Liver (tissue), 2 donors: ENCODE measurements around the gene PRR36.

Source experiments
- TF ChIP-seq, protein P1 (sequence below): IDR thresholded peaks from 2 replicates; pipeline ENCODE4 v1.6.1; 2016; ENCODE audit warnings: antibody characterized with exemption, mild to moderate bottlenecking
- TF ChIP-seq, protein P2 (sequence below): fragments of 150-350 bp; IDR thresholded peaks from 2 replicates; pipeline ENCODE4 v1.5.1; 2017; ENCODE audit warnings: improper control_type of control experiment, low read depth, low read length; ENCODE audit not compliant: missing input control
- TF ChIP-seq, protein P3 (sequence below): IDR thresholded peaks from 2 replicates; pipeline ENCODE4 v1.6.1; 2016; ENCODE audit warnings: antibody characterized with exemption
- donor health status: healthy.

- TF ChIP-seq, protein P1, sequence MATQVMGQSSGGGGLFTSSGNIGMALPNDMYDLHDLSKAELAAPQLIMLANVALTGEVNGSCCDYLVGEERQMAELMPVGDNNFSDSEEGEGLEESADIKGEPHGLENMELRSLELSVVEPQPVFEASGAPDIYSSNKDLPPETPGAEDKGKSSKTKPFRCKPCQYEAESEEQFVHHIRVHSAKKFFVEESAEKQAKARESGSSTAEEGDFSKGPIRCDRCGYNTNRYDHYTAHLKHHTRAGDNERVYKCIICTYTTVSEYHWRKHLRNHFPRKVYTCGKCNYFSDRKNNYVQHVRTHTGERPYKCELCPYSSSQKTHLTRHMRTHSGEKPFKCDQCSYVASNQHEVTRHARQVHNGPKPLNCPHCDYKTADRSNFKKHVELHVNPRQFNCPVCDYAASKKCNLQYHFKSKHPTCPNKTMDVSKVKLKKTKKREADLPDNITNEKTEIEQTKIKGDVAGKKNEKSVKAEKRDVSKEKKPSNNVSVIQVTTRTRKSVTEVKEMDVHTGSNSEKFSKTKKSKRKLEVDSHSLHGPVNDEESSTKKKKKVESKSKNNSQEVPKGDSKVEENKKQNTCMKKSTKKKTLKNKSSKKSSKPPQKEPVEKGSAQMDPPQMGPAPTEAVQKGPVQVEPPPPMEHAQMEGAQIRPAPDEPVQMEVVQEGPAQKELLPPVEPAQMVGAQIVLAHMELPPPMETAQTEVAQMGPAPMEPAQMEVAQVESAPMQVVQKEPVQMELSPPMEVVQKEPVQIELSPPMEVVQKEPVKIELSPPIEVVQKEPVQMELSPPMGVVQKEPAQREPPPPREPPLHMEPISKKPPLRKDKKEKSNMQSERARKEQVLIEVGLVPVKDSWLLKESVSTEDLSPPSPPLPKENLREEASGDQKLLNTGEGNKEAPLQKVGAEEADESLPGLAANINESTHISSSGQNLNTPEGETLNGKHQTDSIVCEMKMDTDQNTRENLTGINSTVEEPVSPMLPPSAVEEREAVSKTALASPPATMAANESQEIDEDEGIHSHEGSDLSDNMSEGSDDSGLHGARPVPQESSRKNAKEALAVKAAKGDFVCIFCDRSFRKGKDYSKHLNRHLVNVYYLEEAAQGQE = no peak
- TF ChIP-seq, protein P2, sequence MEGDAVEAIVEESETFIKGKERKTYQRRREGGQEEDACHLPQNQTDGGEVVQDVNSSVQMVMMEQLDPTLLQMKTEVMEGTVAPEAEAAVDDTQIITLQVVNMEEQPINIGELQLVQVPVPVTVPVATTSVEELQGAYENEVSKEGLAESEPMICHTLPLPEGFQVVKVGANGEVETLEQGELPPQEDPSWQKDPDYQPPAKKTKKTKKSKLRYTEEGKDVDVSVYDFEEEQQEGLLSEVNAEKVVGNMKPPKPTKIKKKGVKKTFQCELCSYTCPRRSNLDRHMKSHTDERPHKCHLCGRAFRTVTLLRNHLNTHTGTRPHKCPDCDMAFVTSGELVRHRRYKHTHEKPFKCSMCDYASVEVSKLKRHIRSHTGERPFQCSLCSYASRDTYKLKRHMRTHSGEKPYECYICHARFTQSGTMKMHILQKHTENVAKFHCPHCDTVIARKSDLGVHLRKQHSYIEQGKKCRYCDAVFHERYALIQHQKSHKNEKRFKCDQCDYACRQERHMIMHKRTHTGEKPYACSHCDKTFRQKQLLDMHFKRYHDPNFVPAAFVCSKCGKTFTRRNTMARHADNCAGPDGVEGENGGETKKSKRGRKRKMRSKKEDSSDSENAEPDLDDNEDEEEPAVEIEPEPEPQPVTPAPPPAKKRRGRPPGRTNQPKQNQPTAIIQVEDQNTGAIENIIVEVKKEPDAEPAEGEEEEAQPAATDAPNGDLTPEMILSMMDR = no peak
- TF ChIP-seq, protein P3, sequence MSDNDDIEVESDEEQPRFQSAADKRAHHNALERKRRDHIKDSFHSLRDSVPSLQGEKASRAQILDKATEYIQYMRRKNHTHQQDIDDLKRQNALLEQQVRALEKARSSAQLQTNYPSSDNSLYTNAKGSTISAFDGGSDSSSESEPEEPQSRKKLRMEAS = no peak
Observed at GRCh38 chr19:7839476-7839875, 34.7 kb downstream of the PRR36 start.
